Ascending aorta (tissue), 2 donors: Measurements from ENCODE around the gene HLX. TPM values are rescaled to one million over a fixed set of nuclear protein-coding genes. Genes with fewer than 3 reads are reported as not detected.
A peak's percentile ranks its signal among the peaks of the same experiment; 100 is the strongest.

Experiments used
- DNase-seq, 2 donors: peaks; one replicate each; pipeline ENCODE4 v3.0.0-alpha.2; 2019; ENCODE audit warnings: low spot score in 2 of 2
- H3K27ac ChIP-seq, 2 donors: fragments of 200-600 bp; sonication (generic); one replicate each; pipeline ENCODE4 v1.5.1; 2016 to 2017; ENCODE audit warnings: mild to moderate bottlenecking in 1 of 2
- H3K27me3 ChIP-seq: fragments of 200-600 bp; sonication (generic); one replicate; pipeline ENCODE4 v1.5.1; 2017
- H3K36me3 ChIP-seq, 2 donors: fragments of 200-600 bp; sonication (generic); one replicate each; pipeline ENCODE4 v1.5.1; 2016
- H3K4me1 ChIP-seq, 2 donors: fragments of 200-600 bp; sonication (generic); one replicate each; pipeline ENCODE4 v1.5.1; 2016 to 2017; ENCODE audit warnings: mild to moderate bottlenecking in 1 of 2
- H3K4me3 ChIP-seq, 2 donors: fragments of 200-600 bp; sonication (generic); one replicate each; pipeline ENCODE4 v1.5.1; 2016 to 2017; ENCODE audit warnings: mild to moderate bottlenecking in 1 of 2
- H3K9me3 ChIP-seq, 2 donors: fragments of 200-600 bp; sonication (generic); one replicate each; pipeline ENCODE4 v1.5.1; 2016
- intact Hi-C: fragments of 100-400 bp; cut with DNase I; formaldehyde crosslinking; loops from one replicate; pipeline ENCODE4 v1.15.1; 2023
- total RNA-seq: library from RNA; depleted of rRNA; stranded (reverse); fragments of >200 nt; gene quantifications from one replicate; pipeline ENCODE4 v1.1.0, GENCODE V29; 2016
- TF ChIP-seq, protein P1 (sequence below), 3 experiments: fragments of 200-600 bp in 2 of 3; fragments of 450-650 bp in 1 of 3; sonication (generic) in 2 of 3; IDR thresholded peaks; one replicate each; pipeline ENCODE4 v1.5.1; 2016 to 2019; ENCODE audit warnings: antibody characterized with exemption in 3 of 3, mild to moderate bottlenecking in 1 of 3, moderate library complexity in 1 of 3

Gene HLX
- total RNA-seq, 1 donor from 2014 or later = 39.3 TPM

DNA sequence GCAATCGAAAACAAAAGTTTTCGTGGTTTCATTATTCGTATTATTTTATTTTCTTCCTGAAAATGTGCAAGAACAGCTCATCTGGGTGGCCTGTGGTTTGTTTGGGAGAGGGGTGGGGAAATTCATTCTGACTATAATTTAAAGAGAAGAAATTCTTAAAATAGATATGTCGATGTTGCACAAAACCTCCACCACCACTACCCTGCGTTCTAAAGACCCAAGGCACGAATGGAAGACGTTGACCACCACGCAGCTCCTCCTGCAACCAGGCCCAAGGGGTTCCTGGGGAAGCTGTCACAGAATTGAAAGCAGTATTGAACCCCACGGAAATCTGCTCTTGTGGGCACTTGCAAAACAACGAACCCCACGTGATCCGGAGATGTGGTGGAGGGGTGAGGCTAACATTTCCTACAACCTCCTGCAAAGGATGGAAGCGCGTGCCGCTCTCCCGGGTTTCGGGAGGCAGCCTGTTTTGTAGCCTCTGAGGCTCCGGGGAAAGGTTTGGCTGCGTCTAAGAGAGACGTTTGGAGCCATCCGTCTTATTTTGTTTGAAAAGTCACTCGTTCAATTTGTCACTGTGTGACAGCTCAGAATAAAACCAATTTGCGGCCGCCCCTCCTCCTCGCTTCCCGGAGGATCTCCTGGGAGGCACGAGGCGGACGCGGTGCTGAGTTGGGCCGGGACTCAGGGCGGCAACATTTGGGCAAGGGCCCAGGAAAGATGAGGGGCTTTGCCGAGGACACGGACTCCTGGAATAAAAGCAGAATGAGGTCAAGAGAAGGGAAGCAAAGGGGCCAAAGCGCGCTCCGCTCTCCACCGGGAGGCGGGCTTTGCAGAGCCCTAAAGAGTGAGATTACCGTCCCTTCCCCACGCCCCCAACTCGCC, 810 bp upstream of the HLX start:
- peak overlapping the region; percentile 83 to 98 for H3K4me3 ChIP-seq
- peaks cover 0 to 7% of the 10 kb centered on the region in 2 donors for H3K4me1 ChIP-seq
- DNase-seq = peak in 1 of 2 donors; percentile 69
- TF ChIP-seq, protein P1, sequence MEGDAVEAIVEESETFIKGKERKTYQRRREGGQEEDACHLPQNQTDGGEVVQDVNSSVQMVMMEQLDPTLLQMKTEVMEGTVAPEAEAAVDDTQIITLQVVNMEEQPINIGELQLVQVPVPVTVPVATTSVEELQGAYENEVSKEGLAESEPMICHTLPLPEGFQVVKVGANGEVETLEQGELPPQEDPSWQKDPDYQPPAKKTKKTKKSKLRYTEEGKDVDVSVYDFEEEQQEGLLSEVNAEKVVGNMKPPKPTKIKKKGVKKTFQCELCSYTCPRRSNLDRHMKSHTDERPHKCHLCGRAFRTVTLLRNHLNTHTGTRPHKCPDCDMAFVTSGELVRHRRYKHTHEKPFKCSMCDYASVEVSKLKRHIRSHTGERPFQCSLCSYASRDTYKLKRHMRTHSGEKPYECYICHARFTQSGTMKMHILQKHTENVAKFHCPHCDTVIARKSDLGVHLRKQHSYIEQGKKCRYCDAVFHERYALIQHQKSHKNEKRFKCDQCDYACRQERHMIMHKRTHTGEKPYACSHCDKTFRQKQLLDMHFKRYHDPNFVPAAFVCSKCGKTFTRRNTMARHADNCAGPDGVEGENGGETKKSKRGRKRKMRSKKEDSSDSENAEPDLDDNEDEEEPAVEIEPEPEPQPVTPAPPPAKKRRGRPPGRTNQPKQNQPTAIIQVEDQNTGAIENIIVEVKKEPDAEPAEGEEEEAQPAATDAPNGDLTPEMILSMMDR (IDR thresholded peaks at IDR 0.05) = no peak
- intact Hi-C loops = loop anchor here (1.0 to 10.0 kb wide), 5 partner anchors 66 to 1579 kb away; partner anchors contain the start of genes C1orf115, DUSP10 and MTARC2
- H3K9me3 ChIP-seq = no peaks in the 10 kb centered on the region
- peak overlapping the region; percentile 93 to 94 for H3K27ac ChIP-seq
- no peaks in the 10 kb centered on the region for H3K36me3 ChIP-seq
- H3K27me3 ChIP-seq = no peaks in the 10 kb centered on the region

DNA sequence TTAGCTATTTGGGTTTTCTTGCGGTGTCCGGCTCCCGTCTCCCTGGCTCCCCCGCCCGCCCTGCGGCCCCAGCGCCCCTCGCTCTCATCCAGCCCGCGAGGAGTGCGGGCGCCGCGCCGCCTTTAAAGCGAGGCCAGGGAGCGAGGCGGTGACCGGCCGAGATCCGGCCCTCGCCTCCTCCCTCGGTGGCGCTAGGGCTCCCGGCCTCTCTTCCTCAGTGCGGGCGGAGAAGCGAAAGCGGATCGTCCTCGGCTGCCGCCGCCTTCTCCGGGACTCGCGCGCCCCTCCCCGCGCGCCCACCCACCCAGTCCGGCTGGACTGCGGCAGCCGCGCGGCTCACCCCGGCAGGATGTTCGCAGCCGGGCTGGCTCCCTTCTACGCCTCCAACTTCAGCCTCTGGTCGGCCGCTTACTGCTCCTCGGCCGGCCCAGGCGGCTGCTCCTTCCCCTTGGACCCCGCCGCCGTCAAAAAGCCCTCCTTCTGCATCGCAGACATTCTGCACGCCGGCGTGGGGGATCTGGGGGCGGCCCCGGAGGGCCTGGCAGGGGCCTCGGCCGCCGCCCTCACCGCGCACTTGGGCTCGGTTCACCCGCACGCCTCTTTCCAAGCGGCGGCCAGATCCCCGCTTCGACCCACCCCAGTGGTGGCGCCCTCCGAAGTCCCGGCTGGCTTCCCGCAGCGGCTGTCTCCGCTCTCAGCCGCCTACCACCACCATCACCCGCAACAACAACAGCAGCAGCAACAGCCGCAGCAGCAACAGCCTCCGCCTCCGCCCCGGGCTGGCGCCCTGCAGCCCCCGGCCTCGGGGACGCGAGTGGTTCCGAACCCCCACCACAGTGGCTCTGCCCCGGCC, 492 bp downstream of the HLX start:
- Histone ChIP-seq H3K4me3 (peak overlapping the region; percentile 83 to 98), H3K9me3 (no peaks in the 10 kb centered on the region), H3K27me3 (no peaks in the 10 kb centered on the region), H3K4me1 (peaks cover 0 to 7% of the 10 kb centered on the region in 2 donors), H3K36me3 (peaks cover 7 to 9% of the 10 kb centered on the region in 2 donors), H3K27ac (peak overlapping the region; percentile 93 to 94)
- peak in 1 of 2 donors; percentile 76 for DNase-seq
- TF ChIP-seq, protein P1 (IDR thresholded peaks at IDR 0.05) = peak in 1 of 3 experiments; percentile 4
- intact Hi-C loops = loop anchor here (1.0 to 10.0 kb wide), 5 partner anchors 67 to 1578 kb away; partner anchors contain the start of genes C1orf115, DUSP10 and MTARC2

DNA sequence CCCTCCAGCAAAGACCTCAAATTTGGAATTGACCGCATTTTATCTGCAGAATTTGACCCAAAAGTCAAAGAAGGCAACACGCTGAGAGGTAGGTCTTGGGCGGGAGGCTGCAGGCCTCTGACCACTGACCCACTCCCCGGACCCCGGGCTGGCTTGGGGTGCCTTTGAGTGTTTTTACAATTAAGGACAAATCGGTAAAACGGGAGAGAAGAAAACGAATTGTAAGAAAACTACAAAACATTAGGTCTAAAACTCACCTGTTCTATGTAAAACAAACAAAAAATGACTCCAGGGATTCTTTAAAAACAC, 1.1 kb downstream of the HLX start:
- Histone ChIP-seq H3K4me3 (peak overlapping the region; percentile 83 to 98), H3K4me1 (peaks cover 0 to 7% of the 10 kb centered on the region in 2 donors), H3K27ac (peak overlapping the region; percentile 93 to 94), H3K27me3 (no peaks in the 10 kb centered on the region), H3K36me3 (peaks cover 10 to 12% of the 10 kb centered on the region in 2 donors), H3K9me3 (no peaks in the 10 kb centered on the region)
- TF ChIP-seq, protein P1 (IDR thresholded peaks at IDR 0.05) = no peak
- intact Hi-C loops = no loop called here
- no peak for DNase-seq

DNA sequence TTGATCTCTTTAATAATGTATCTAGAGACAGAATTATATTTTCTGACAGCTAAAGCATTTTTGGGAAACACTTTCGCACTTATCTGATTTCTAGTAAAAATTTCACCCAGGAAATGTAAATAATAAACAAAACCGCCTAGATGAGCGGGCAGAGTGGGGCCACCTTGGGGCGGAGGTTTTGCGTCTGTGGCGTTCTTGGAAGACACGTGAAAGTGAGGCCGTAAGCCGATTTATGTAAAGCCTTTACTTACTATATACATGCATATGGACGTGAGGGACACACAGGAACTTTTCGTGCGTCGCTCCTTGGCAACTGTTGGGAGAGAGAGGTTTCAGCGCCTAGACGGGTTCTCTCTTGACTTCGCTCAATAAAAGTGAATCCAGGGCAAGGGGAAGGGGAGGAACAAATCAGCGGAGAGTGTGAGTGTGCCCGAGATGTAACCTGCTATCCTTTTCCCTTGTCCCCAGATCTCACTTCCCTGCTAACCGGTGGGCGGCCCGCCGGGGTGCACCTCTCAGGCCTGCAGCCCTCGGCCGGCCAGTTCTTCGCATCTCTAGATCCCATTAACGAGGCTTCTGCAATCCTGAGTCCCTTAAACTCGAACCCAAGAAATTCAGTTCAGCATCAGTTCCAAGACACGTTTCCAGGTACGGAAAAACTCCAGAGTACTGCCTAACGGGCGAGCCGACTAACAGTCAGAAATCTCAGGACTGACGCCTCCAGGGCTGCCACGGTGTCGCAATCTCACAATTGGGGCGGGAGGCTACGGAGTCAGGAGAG, 1.7 kb downstream of the HLX start:
- intact Hi-C loops = no loop called here
- peaks cover 10 to 12% of the 10 kb centered on the region in 2 donors for H3K36me3 ChIP-seq
- no peaks in the 10 kb centered on the region for H3K9me3 ChIP-seq
- peak overlapping the region; percentile 83 to 98 for H3K4me3 ChIP-seq
- TF ChIP-seq, protein P1 (IDR thresholded peaks at IDR 0.05) = no peak
- H3K27me3 ChIP-seq = no peaks in the 10 kb centered on the region
- peaks cover 0 to 7% of the 10 kb centered on the region in 2 donors for H3K4me1 ChIP-seq
- DNase-seq = peak in 1 of 2 donors; percentile 79
- H3K27ac ChIP-seq = peak overlapping the region in 1 of 2 donors; percentile 13
